ENCODE measurements around the gene CGAS. TPM values are rescaled to one million over a fixed set of nuclear protein-coding genes. Genes with fewer than 3 reads are reported as not detected.

Gene CGAS
- total and polyA plus RNA-seq, 2 of the 13 experiments (the other 11 are each of a cell fraction or from before 2014, with no cell fraction given): 0.03 to 0.07 TPM

GRCh38 chr6:73461537-73462350 is 9.6 kb upstream of the CGAS start, which contains the start of gene MTO1 (continued):
- TF ChIP-seq SMARCC2 (IDR thresholded peaks at IDR 0.05) (no peak), PBX2 (CRISPR knock-in tag; IDR thresholded peaks at IDR 0.05) (no peak), ZNF616 (CRISPR knock-in tag; IDR thresholded peaks at IDR 0.05; ENCODE audit: low read depth) (0 out of 2 replicates have a peak, but pooled peaks have one; percentile 59), ESRRA (CRISPR knock-in tag; IDR thresholded peaks at IDR 0.05; ENCODE audit: low read depth) (no peak), SUZ12 (IDR thresholded peaks at IDR 0.05; ENCODE audit: low read depth, low read length) (no peak), ZNF121 (CRISPR knock-in tag; IDR thresholded peaks at IDR 0.05) (no peak; the same call in 1 of the 2 replicates), ZNF12 (CRISPR knock-in tag; IDR thresholded peaks at IDR 0.05) (0 out of 2 replicates have a peak, but pooled peaks have one; percentile 61), RARA (CRISPR knock-in tag; IDR thresholded peaks at IDR 0.05) (no peak), GMEB2 (CRISPR knock-in tag; IDR thresholded peaks at IDR 0.05; ENCODE audit: low read depth) (peak; percentile 96), GABPA (IDR thresholded peaks at IDR 0.05; ENCODE audit: low read depth, low read length) (no peak), GABPA (CRISPR knock-in tag; IDR thresholded peaks at IDR 0.05; ENCODE audit: low read depth) (peak; percentile 45; the same call in 1 of the 2 replicates), ZNF496 (CRISPR knock-in tag; IDR thresholded peaks at IDR 0.05; ENCODE audit: insufficient replicate concordance) (no peak), BRD4 (CRISPR knock-in tag; IDR thresholded peaks at IDR 0.05) (peak; percentile 90), DPF2 (CRISPR knock-in tag; IDR thresholded peaks at IDR 0.05; ENCODE audit: borderline replicate concordance, low read depth) (no peak), GLMP (CRISPR knock-in tag; IDR thresholded peaks at IDR 0.05; ENCODE audit: borderline replicate concordance) (no peak), ZFX (CRISPR knock-in tag; IDR thresholded peaks at IDR 0.05; ENCODE audit: low read depth) (peak; percentile 54), ZNF878 (CRISPR knock-in tag; IDR thresholded peaks at IDR 0.05) (0 out of 2 replicates have a peak, but pooled peaks have one; percentile 31), SMAD9 (CRISPR knock-in tag; IDR thresholded peaks at IDR 0.05) (no peak), ZFP36 (IDR thresholded peaks at IDR 0.05; ENCODE audit: borderline replicate concordance, low read depth, low read length, partially characterized antibody) (no peak)
- TF ChIP-seq, protein P1, sequence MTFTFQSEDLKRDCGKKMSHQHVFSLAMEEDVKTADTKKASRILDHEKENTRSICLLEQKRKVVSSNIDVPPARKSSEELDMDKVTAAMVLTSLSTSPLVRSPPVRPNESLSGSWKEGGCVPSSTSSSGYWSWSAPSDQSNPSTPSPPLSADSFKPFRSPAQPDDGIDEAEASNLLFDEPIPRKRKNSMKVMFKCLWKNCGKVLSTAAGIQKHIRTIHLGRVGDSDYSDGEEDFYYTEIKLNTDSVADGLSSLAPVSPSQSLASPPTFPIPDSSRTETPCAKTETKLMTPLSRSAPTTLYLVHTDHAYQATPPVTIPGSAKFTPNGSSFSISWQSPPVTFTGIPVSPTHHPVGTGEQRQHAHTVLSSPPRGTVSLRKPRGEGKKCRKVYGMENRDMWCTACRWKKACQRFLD (CRISPR knock-in tag; IDR thresholded peaks at IDR 0.05; ENCODE audit: borderline replicate concordance): 0 out of 2 replicates have a peak, but pooled peaks have one; percentile 78
- TF ChIP-seq, protein P2, sequence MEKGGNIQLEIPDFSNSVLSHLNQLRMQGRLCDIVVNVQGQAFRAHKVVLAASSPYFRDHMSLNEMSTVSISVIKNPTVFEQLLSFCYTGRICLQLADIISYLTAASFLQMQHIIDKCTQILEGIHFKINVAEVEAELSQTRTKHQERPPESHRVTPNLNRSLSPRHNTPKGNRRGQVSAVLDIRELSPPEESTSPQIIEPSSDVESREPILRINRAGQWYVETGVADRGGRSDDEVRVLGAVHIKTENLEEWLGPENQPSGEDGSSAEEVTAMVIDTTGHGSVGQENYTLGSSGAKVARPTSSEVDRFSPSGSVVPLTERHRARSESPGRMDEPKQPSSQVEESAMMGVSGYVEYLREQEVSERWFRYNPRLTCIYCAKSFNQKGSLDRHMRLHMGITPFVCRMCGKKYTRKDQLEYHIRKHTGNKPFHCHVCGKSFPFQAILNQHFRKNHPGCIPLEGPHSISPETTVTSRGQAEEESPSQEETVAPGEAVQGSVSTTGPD (CRISPR knock-in tag; IDR thresholded peaks at IDR 0.05): no peak
- TF ChIP-seq, protein P3, sequence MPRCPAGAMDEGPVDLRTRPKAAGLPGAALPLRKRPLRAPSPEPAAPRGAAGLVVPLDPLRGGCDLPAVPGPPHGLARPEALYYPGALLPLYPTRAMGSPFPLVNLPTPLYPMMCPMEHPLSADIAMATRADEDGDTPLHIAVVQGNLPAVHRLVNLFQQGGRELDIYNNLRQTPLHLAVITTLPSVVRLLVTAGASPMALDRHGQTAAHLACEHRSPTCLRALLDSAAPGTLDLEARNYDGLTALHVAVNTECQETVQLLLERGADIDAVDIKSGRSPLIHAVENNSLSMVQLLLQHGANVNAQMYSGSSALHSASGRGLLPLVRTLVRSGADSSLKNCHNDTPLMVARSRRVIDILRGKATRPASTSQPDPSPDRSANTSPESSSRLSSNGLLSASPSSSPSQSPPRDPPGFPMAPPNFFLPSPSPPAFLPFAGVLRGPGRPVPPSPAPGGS (CRISPR knock-in tag; IDR thresholded peaks at IDR 0.05): no peak
